Measurements from ENCODE around the gene FXR2.

GRCh38 chr17:7651097-7651664 is 36.5 kb upstream of the FXR2 start:
- no peak for TF ChIP-seq CTCF (tag by site-specific recombination; IDR thresholded peaks at IDR 0.05)
- no peak for TF ChIP-seq MEIS1 (CRISPR knock-in tag; IDR thresholded peaks at IDR 0.05; ENCODE audit: borderline replicate concordance)
- no peak for TF ChIP-seq ZNF214 (tag by site-specific recombination; IDR thresholded peaks at IDR 0.05; ENCODE audit: borderline replicate concordance)
- no peak for TF ChIP-seq ZNF433 (tag by site-specific recombination; IDR thresholded peaks at IDR 0.05; ENCODE audit: low read depth)
- TF ChIP-seq ATF2 (tag by site-specific recombination; IDR thresholded peaks at IDR 0.05; ENCODE audit: low read depth): no peak
